ENCODE measurements around the gene KCNQ2. TPM values are rescaled to one million over a fixed set of nuclear protein-coding genes. Genes with fewer than 3 reads are reported as not detected.

Gene KCNQ2
- total RNA-seq, 1 donor from 2014 or later: 39.5 TPM

DNA sequence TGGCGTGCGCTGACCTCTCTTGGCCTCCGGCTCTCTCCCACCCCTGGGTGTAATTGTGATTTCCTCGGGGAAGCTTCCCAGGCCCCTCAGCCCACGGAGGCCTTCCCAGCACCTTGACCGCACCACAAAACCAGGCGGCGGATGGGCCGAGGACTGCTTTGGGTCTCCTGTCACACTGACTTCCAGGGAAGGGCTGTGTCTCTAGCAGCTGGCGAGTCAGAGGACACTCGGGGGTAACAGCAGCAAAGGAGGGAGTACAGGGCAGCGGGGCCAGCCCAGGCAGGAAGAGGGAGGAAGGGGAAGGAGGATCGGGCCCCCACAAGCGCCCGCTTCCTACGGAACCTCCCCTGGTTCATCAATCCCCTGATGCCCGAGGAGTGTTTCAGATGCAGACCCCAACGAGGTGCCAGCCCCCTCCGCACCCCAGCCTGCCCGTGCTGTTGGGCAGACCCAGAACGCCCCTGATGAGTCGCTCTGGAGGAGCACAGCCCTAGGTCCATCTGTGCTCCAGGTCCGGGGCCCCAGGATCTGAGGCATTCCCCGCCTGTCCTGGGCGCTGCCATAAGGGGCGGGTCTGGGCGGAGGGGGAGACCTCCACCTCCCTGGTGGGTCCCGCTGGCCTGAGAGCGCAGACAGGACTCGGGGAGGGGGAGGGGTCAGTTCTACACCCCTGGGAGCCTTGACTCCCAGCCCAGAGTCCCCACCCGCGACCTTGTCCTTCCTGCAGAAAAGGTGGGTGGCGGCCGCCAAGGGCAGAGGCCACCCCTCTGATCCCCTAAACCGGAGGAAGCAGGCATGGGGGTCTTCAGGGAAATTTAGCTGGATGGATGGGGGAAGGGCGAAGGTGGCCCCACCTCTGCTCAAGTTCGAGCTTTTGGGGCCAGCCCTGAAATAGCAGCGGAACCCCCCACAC is 112.3 kb downstream of the KCNQ2 start:
- Mint-ChIP-seq H3K36me3 (peaks cover 2% of the 10 kb centered on the region), H3K27ac (no peak overlapping the region), H3K4me3 (peak overlapping the region; percentile 72), H3K9me3 (no peaks in the 10 kb centered on the region), H3K4me1 (peaks cover 25% of the 10 kb centered on the region), H3K27me3 (ENCODE audit: insufficient read depth, low read depth) (peaks cover 18% of the 10 kb centered on the region)
- H3K27me3 ChIP-seq: peaks cover 50% of the 10 kb centered on the region
- peak overlapping the region; percentile 87 for H3K4me2 ChIP-seq
- no peaks in the 10 kb centered on the region for H3K9me3 ChIP-seq (ENCODE audit: low read depth)
- H3K79me2 ChIP-seq (ENCODE audit: low read depth): no peaks in the 10 kb centered on the region
- H3K4me3 ChIP-seq: peak overlapping the region; percentile 50
- no peaks in the 10 kb centered on the region for H3K36me3 ChIP-seq
- peaks cover 36% of the 10 kb centered on the region for H3K4me1 ChIP-seq
- no peak overlapping the region for H3K9ac ChIP-seq
- peaks cover 21% of the 10 kb centered on the region for H3F3A ChIP-seq (ENCODE audit: low read depth)
- H2AFZ ChIP-seq (replicated peaks): peak overlapping the region; percentile 58
- DNase-seq (ENCODE audit: low spot score): peak; percentile 38
- TF ChIP-seq EZH2 (IDR thresholded peaks at IDR 0.05) (no peak), EZH2phosphoT487 (IDR thresholded peaks at IDR 0.05) (no peak)
- TF ChIP-seq, protein P1, sequence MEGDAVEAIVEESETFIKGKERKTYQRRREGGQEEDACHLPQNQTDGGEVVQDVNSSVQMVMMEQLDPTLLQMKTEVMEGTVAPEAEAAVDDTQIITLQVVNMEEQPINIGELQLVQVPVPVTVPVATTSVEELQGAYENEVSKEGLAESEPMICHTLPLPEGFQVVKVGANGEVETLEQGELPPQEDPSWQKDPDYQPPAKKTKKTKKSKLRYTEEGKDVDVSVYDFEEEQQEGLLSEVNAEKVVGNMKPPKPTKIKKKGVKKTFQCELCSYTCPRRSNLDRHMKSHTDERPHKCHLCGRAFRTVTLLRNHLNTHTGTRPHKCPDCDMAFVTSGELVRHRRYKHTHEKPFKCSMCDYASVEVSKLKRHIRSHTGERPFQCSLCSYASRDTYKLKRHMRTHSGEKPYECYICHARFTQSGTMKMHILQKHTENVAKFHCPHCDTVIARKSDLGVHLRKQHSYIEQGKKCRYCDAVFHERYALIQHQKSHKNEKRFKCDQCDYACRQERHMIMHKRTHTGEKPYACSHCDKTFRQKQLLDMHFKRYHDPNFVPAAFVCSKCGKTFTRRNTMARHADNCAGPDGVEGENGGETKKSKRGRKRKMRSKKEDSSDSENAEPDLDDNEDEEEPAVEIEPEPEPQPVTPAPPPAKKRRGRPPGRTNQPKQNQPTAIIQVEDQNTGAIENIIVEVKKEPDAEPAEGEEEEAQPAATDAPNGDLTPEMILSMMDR (IDR thresholded peaks at IDR 0.05): no peak
- peaks cover 17% of the 10 kb centered on the region for H4K20me1 ChIP-seq (ENCODE audit: low read depth)
- no peak overlapping the region for H3K27ac ChIP-seq

DNA sequence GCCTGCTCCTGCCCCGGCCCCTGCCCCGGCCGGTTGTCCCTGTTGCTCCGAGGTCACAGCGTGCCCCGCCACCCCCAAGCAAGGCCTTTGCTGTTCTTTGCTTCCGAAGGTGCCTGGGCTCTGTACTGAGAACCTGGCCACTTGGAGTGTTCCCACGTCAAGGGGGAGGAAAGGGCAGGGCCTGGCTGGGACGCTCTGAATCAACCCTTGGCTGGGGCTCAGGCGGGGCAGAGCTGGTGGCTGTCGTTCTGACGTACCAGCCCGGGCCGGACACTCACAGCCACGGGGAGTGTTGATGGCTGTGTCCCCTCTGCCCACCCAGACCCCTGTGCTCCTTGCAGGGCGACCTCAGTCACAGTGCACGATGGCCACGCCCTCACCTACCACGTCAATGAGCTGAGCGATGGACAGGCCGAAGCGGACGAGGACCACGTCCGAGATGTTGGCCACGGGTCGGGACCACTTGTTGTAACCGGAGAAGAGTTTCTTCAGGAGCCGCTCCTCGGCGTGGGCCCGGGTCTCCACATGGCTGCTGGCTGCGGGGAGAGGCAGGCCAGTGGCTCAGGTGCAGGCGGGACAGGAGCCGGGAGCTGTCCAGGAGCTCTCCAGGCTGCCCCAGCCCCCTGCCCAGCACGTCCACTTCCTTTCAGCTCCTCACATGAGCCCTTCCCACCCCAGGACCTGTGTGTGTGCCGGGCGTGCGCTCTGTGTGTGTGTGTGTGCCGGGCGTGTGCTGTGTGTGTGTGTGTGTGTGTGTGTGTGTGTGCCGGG is 113.1 kb downstream of the KCNQ2 start:
- H3K4me3 ChIP-seq: no peak overlapping the region
- Mint-ChIP-seq H3K27me3 (ENCODE audit: insufficient read depth, low read depth) (peaks cover 16% of the 10 kb centered on the region), H3K36me3 (peaks cover 2% of the 10 kb centered on the region), H3K4me3 (no peak overlapping the region), H3K9me3 (no peaks in the 10 kb centered on the region), H3K4me1 (peaks cover 26% of the 10 kb centered on the region), H3K27ac (no peak overlapping the region)
- no peak for DNase-seq (ENCODE audit: low spot score)
- no peak overlapping the region for H2AFZ ChIP-seq (replicated peaks)
- peaks cover 50% of the 10 kb centered on the region for H3K27me3 ChIP-seq
- no peaks in the 10 kb centered on the region for H3K79me2 ChIP-seq (ENCODE audit: low read depth)
- peaks cover 20% of the 10 kb centered on the region for H3F3A ChIP-seq (ENCODE audit: low read depth)
- H3K4me2 ChIP-seq: no peak overlapping the region
- peaks cover 17% of the 10 kb centered on the region for H4K20me1 ChIP-seq (ENCODE audit: low read depth)
- no peaks in the 10 kb centered on the region for H3K9me3 ChIP-seq (ENCODE audit: low read depth)
- H3K36me3 ChIP-seq: no peaks in the 10 kb centered on the region
- H3K4me1 ChIP-seq: peaks cover 36% of the 10 kb centered on the region
- TF ChIP-seq EZH2phosphoT487 (IDR thresholded peaks at IDR 0.05) (no peak), EZH2 (IDR thresholded peaks at IDR 0.05) (no peak)
- TF ChIP-seq, protein P1 (IDR thresholded peaks at IDR 0.05): no peak
- H3K27ac ChIP-seq: no peak overlapping the region
- no peak overlapping the region for H3K9ac ChIP-seq

DNA sequence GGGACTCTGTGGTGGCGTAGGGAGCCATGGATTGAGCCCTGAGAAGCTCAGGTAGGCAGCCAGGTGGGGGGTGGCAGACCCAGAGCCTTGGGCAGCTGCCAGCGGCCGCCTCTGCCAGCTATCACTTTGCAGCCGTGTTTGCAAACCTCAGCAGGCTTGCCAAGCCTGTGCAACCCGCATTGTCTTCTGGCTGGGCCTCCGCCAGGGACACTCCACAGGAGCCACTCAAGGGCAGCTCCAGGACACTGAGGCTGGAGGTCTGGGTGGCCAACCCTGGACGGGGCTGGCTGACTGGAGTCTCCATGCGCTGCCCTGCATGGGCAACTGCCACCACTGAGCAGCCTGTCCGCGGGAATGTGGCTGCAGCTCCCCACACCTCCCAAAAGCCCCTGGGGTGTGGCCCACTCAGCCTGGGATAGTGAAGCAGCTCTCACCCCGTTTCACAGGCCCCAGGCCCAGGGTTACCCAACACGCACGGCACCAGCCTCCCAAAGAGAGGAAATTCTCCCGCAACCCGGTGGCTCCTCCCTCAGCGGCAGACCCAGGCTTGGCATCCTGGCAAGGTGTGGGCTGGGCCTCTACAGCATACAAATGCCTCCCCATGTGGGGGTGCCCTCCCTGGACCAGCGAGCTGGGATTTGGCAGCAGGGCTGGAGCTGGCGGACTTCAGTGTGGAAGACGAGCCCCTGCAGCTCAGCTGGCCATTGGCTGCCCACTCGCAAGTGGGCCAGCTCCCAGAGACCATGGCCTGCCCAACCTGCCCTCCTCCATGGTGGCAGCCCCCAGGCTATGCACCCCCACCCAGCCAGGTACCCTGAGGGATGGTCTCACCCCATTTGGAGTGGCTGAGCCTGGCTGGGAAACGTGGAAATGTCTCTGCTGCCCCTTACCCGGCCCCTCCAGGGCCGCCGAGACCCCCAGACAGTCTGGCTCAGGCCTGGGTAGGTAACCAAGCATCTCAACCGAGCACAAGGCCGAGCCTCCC is 114.2 kb downstream of the KCNQ2 start:
- Mint-ChIP-seq H3K27me3 (ENCODE audit: insufficient read depth, low read depth) (peaks cover 13% of the 10 kb centered on the region), H3K9me3 (no peaks in the 10 kb centered on the region), H3K4me3 (no peak overlapping the region), H3K27ac (no peak overlapping the region), H3K36me3 (peaks cover 2% of the 10 kb centered on the region), H3K4me1 (peaks cover 15% of the 10 kb centered on the region)
- no peaks in the 10 kb centered on the region for H3K79me2 ChIP-seq (ENCODE audit: low read depth)
- no peak overlapping the region for H2AFZ ChIP-seq (replicated peaks)
- H3K9me3 ChIP-seq (ENCODE audit: low read depth): no peaks in the 10 kb centered on the region
- no peak overlapping the region for H3K4me3 ChIP-seq
- H3K27me3 ChIP-seq: peaks cover 47% of the 10 kb centered on the region
- DNase-seq (ENCODE audit: low spot score): no peak
- H3K36me3 ChIP-seq: no peaks in the 10 kb centered on the region
- H4K20me1 ChIP-seq (ENCODE audit: low read depth): peaks cover 16% of the 10 kb centered on the region
- H3K27ac ChIP-seq: no peak overlapping the region
- H3F3A ChIP-seq (ENCODE audit: low read depth): peaks cover 8% of the 10 kb centered on the region
- peaks cover 24% of the 10 kb centered on the region for H3K4me1 ChIP-seq
- TF ChIP-seq EZH2 (IDR thresholded peaks at IDR 0.05) (no peak), EZH2phosphoT487 (IDR thresholded peaks at IDR 0.05) (no peak)
- TF ChIP-seq, protein P1 (IDR thresholded peaks at IDR 0.05): no peak
- H3K9ac ChIP-seq: no peak overlapping the region
- no peak overlapping the region for H3K4me2 ChIP-seq
